ENCODE measurements around the gene BRSK1. TPM values are rescaled to one million over a fixed set of nuclear protein-coding genes. Genes with fewer than 3 reads are reported as not detected.

Gene BRSK1
- total RNA-seq (1.5 TPM), polyA plus RNA-seq (not detected)

- Histone ChIP-seq H3K9me3 (ENCODE audit: control insufficient read depth in 2 of 2, low read length in 2 of 2) (no peaks in the 10 kb centered on the region), H3K4me3 (ENCODE audit: low read depth, low read length) (no peak within 1 kb of the TSS), H3K4me1 (ENCODE audit: control insufficient read depth, insufficient read depth, low read length, poor library complexity, severe bottlenecking) (peaks cover 26% of the 10 kb centered on the region), H3K27ac (ENCODE audit: insufficient read depth, low read length, poor library complexity, severe bottlenecking) (no peak within 1 kb of the TSS), H3K36me3 (ENCODE audit: control insufficient read depth, insufficient read depth, low read length) (no peaks in the 10 kb centered on the region), H3K27me3 (ENCODE audit: control insufficient read depth, insufficient read depth, low read length) (no peaks in the 10 kb centered on the region)
- no peaks in the 10 kb centered on the region for H3K9me3 Mint-ChIP-seq
- peaks cover 6 to 34% (median 13%) of the 10 kb centered on the region in 4 donors for H3K4me1 Mint-ChIP-seq
- peak in 2 of 3 donors; percentile 26 to 40 for DNase-seq
- ATAC-seq (ENCODE audit: low read depth in 2 of 2), result no peak
- peak within 1 kb of the TSS; percentile 20 to 80 (median 55) for H3K4me3 Mint-ChIP-seq
- peaks cover 4% of the 10 kb centered on the region for H3K36me3 Mint-ChIP-seq
- H3K27me3 Mint-ChIP-seq, result peaks cover 21% of the 10 kb centered on the region
- peak within 1 kb of the TSS; percentile 67 to 94 (median 83) for H3K27ac Mint-ChIP-seq
Observed at GRCh38 chr19:55283548-55284377, at the start of gene BRSK1. Gene BRSK1 (plus strand): TSS chr19:55283997. CDS start chr19:55284443, 446 bp downstream.

GRCh38 chr19:55238030-55238429 is 45.8 kb upstream of the BRSK1 start:
- Mint-ChIP-seq H3K9me3 (no peaks in the 10 kb centered on the region), H3K4me3 (no peak overlapping the region), H3K27ac (no peak overlapping the region), H3K27me3 (no peaks in the 10 kb centered on the region), H3K36me3 (peaks cover 43% of the 10 kb centered on the region), H3K4me1 (peaks cover 0 to 13% (median 7%) of the 10 kb centered on the region in 4 donors)
- Histone ChIP-seq H3K36me3 (ENCODE audit: control insufficient read depth, insufficient read depth, low read length) (peaks cover 92% of the 10 kb centered on the region), H3K4me3 (ENCODE audit: low read depth, low read length) (no peak overlapping the region), H3K27me3 (ENCODE audit: control insufficient read depth, insufficient read depth, low read length) (no peaks in the 10 kb centered on the region), H3K9me3 (ENCODE audit: control insufficient read depth in 2 of 2, low read length in 2 of 2) (no peaks in the 10 kb centered on the region), H3K27ac (ENCODE audit: insufficient read depth, low read length, poor library complexity, severe bottlenecking) (no peak overlapping the region), H3K4me1 (ENCODE audit: control insufficient read depth, insufficient read depth, low read length, poor library complexity, severe bottlenecking) (no peaks in the 10 kb centered on the region)
- no peak for DNase-seq
- ATAC-seq (ENCODE audit: low read depth in 2 of 2), result no peak

- no peaks in the 10 kb centered on the region for H3K27me3 Mint-ChIP-seq
- Histone ChIP-seq H3K27me3 (ENCODE audit: control insufficient read depth, insufficient read depth, low read length) (no peaks in the 10 kb centered on the region), H3K27ac (ENCODE audit: insufficient read depth, low read length, poor library complexity, severe bottlenecking) (no peak overlapping the region), H3K9me3 (ENCODE audit: control insufficient read depth in 2 of 2, low read length in 2 of 2) (no peaks in the 10 kb centered on the region), H3K4me1 (ENCODE audit: control insufficient read depth, insufficient read depth, low read length, poor library complexity, severe bottlenecking) (no peaks in the 10 kb centered on the region), H3K36me3 (ENCODE audit: control insufficient read depth, insufficient read depth, low read length) (peaks cover 92% of the 10 kb centered on the region), H3K4me3 (ENCODE audit: low read depth, low read length) (no peak overlapping the region)
- H3K9me3 Mint-ChIP-seq, result no peaks in the 10 kb centered on the region
- ATAC-seq (ENCODE audit: low read depth in 2 of 2) (no peak), DNase-seq (no peak)
- peaks cover 37% of the 10 kb centered on the region for H3K36me3 Mint-ChIP-seq
- H3K4me3 Mint-ChIP-seq, result no peak overlapping the region
- H3K27ac Mint-ChIP-seq, result no peak overlapping the region
- H3K4me1 Mint-ChIP-seq, result peaks cover 0 to 13% (median 7%) of the 10 kb centered on the region in 4 donors
Observed at GRCh38 chr19:55239004-55239403, 44.8 kb upstream of the BRSK1 start.

GRCh38 chr19:55240713-55241020 is 43.1 kb upstream of the BRSK1 start:
- Histone ChIP-seq H3K27me3 (ENCODE audit: control insufficient read depth, insufficient read depth, low read length) (no peaks in the 10 kb centered on the region), H3K27ac (ENCODE audit: insufficient read depth, low read length, poor library complexity, severe bottlenecking) (no peak overlapping the region), H3K4me3 (ENCODE audit: low read depth, low read length) (no peak overlapping the region), H3K36me3 (ENCODE audit: control insufficient read depth, insufficient read depth, low read length) (peaks cover 96% of the 10 kb centered on the region), H3K4me1 (ENCODE audit: control insufficient read depth, insufficient read depth, low read length, poor library complexity, severe bottlenecking) (no peaks in the 10 kb centered on the region), H3K9me3 (ENCODE audit: control insufficient read depth in 2 of 2, low read length in 2 of 2) (no peaks in the 10 kb centered on the region)
- peak overlapping the region in 1 of 4 donors; percentile 47 for H3K4me3 Mint-ChIP-seq
- peaks cover 27% of the 10 kb centered on the region for H3K36me3 Mint-ChIP-seq
- DNase-seq (no peak), ATAC-seq (ENCODE audit: low read depth in 2 of 2) (no peak)
- peaks cover 0 to 5% (median 2%) of the 10 kb centered on the region in 4 donors for H3K4me1 Mint-ChIP-seq
- H3K9me3 Mint-ChIP-seq, result no peaks in the 10 kb centered on the region
- H3K27me3 Mint-ChIP-seq, result no peaks in the 10 kb centered on the region
- no peak overlapping the region for H3K27ac Mint-ChIP-seq

GRCh38 chr19:55241143-55241934 is 42.5 kb upstream of the BRSK1 start:
- H3K27ac ChIP-seq (ENCODE audit: insufficient read depth, low read length, poor library complexity, severe bottlenecking), result no peak overlapping the region
- no peaks in the 10 kb centered on the region for H3K27me3 Mint-ChIP-seq
- H3K4me1 Mint-ChIP-seq, result peaks cover 0 to 5% (median 2%) of the 10 kb centered on the region in 4 donors
- peaks cover 96% of the 10 kb centered on the region for H3K36me3 ChIP-seq (ENCODE audit: control insufficient read depth, insufficient read depth, low read length)
- H3K9me3 ChIP-seq (ENCODE audit: control insufficient read depth in 2 of 2, low read length in 2 of 2), result no peaks in the 10 kb centered on the region
- H3K4me3 Mint-ChIP-seq, result no peak overlapping the region
- no peak overlapping the region for H3K4me3 ChIP-seq (ENCODE audit: low read depth, low read length)
- H3K27me3 ChIP-seq (ENCODE audit: control insufficient read depth, insufficient read depth, low read length), result no peaks in the 10 kb centered on the region
- H3K27ac Mint-ChIP-seq, result no peak overlapping the region
- DNase-seq, result no peak
- H3K36me3 Mint-ChIP-seq, result peaks cover 27% of the 10 kb centered on the region
- no peak for ATAC-seq (ENCODE audit: low read depth in 2 of 2)
- no peaks in the 10 kb centered on the region for H3K4me1 ChIP-seq (ENCODE audit: control insufficient read depth, insufficient read depth, low read length, poor library complexity, severe bottlenecking)
- no peaks in the 10 kb centered on the region for H3K9me3 Mint-ChIP-seq

GRCh38 chr19:55241935-55242464 is 41.8 kb upstream of the BRSK1 start:
- Histone ChIP-seq H3K36me3 (ENCODE audit: control insufficient read depth, insufficient read depth, low read length) (peaks cover 95% of the 10 kb centered on the region), H3K4me3 (ENCODE audit: low read depth, low read length) (no peak overlapping the region), H3K27me3 (ENCODE audit: control insufficient read depth, insufficient read depth, low read length) (no peaks in the 10 kb centered on the region), H3K27ac (ENCODE audit: insufficient read depth, low read length, poor library complexity, severe bottlenecking) (no peak overlapping the region), H3K9me3 (ENCODE audit: control insufficient read depth in 2 of 2, low read length in 2 of 2) (no peaks in the 10 kb centered on the region), H3K4me1 (ENCODE audit: control insufficient read depth, insufficient read depth, low read length, poor library complexity, severe bottlenecking) (no peaks in the 10 kb centered on the region)
- peaks cover 0 to 5% (median 2%) of the 10 kb centered on the region in 4 donors for H3K4me1 Mint-ChIP-seq
- H3K27ac Mint-ChIP-seq, result no peak overlapping the region
- peaks cover 23% of the 10 kb centered on the region for H3K36me3 Mint-ChIP-seq
- DNase-seq (no peak), ATAC-seq (ENCODE audit: low read depth in 2 of 2) (no peak)
- H3K4me3 Mint-ChIP-seq, result no peak overlapping the region
- H3K9me3 Mint-ChIP-seq, result no peaks in the 10 kb centered on the region
- H3K27me3 Mint-ChIP-seq, result no peaks in the 10 kb centered on the region

- H3K36me3 Mint-ChIP-seq, result peaks cover 18% of the 10 kb centered on the region
Observed at GRCh38 chr19:55242517-55242916, 41.3 kb upstream of the BRSK1 start.

More at GRCh38 chr19:55242517-55242916, 41.3 kb upstream of the BRSK1 start:
- H3K4me3 Mint-ChIP-seq, result no peak overlapping the region
- Histone ChIP-seq H3K9me3 (ENCODE audit: control insufficient read depth in 2 of 2, low read length in 2 of 2) (no peaks in the 10 kb centered on the region), H3K27ac (ENCODE audit: insufficient read depth, low read length, poor library complexity, severe bottlenecking) (no peak overlapping the region), H3K36me3 (ENCODE audit: control insufficient read depth, insufficient read depth, low read length) (peaks cover 94% of the 10 kb centered on the region), H3K4me3 (ENCODE audit: low read depth, low read length) (no peak overlapping the region), H3K27me3 (ENCODE audit: control insufficient read depth, insufficient read depth, low read length) (no peaks in the 10 kb centered on the region), H3K4me1 (ENCODE audit: control insufficient read depth, insufficient read depth, low read length, poor library complexity, severe bottlenecking) (peaks cover under 1% of the 10 kb centered on the region)
- no peaks in the 10 kb centered on the region for H3K9me3 Mint-ChIP-seq
- peaks cover 0 to 7% (median 1%) of the 10 kb centered on the region in 4 donors for H3K4me1 Mint-ChIP-seq
- H3K27ac Mint-ChIP-seq, result no peak overlapping the region
- no peak for ATAC-seq (ENCODE audit: low read depth in 2 of 2)
- no peaks in the 10 kb centered on the region for H3K27me3 Mint-ChIP-seq
- DNase-seq, result no peak
